GM13977 (cell line): ENCODE data around the gene TBC1D13.
"Not testable (repeated sequence)": the region's sequence is repeated elsewhere in the genome, so short reads cannot be mapped to it uniquely, and the experiment has no call there.

ENCODE experiments used
- DNase-seq: peaks from one replicate; pipeline ENCODE4 v3.0.0; 2012; ENCODE audit warnings: low spot score
- CTCF ChIP-seq: IDR thresholded peaks from 2 replicates; pipeline ENCODE4 v1.5.1; 2012; ENCODE audit warnings: mild to moderate bottlenecking, control low read depth; ENCODE audit not compliant: insufficient read depth; ENCODE audit errors: extremely low read depth, missing control alignments
- in situ Hi-C: fragments of 300-500 bp; cut with MboI; formaldehyde crosslinking; loops from one replicate; pipeline ENCODE4 v1.12.0; 2022; ENCODE audit warnings: low sequenced_read_pairs, low pct_unique_long_range_greater_than_20kb, mixed read lengths, inconsistent platforms; ENCODE audit not compliant: unreplicated experiment

TBC1D13 gene

GRCh38 chr9:128792978-128793686 lies 6.1 kb downstream of the TBC1D13 start:
- TF ChIP-seq CTCF, result no peak
- no peak for DNase-seq
- in situ Hi-C loops, result no loop called here

- in situ Hi-C loops, result not testable (repeated sequence)
These were observed 7.9 kb downstream of the TBC1D13 start for GRCh38 chr9:128794961-128795360.

GRCh38 chr9:128798896-128799295 lies 11.8 kb downstream of the TBC1D13 start:
- no peak for TF ChIP-seq CTCF
- DNase-seq, result no peak
- in situ Hi-C loops, result no loop called here

More at GRCh38 chr9:128794961-128795360, 7.9 kb downstream of the TBC1D13 start:
- not testable (repeated sequence) for DNase-seq

- TF ChIP-seq CTCF, result no peak
- in situ Hi-C loops, result no loop called here
- DNase-seq, result no peak
These were observed 13.0 kb downstream of the TBC1D13 start for GRCh38 chr9:128800061-128800460.

- no peak for TF ChIP-seq CTCF
- in situ Hi-C loops, result no loop called here
- no peak for DNase-seq
These were observed 15.4 kb downstream of the TBC1D13 start for GRCh38 chr9:128802482-128802881.

- in situ Hi-C loops, result no loop called here
- no peak for DNase-seq
- TF ChIP-seq CTCF, result no peak
These were observed 18.6 kb downstream of the TBC1D13 start for GRCh38 chr9:128805661-128806060.

- DNase-seq, result no peak
- no peak for TF ChIP-seq CTCF
- in situ Hi-C loops, result no loop called here
These were observed 20.8 kb downstream of the TBC1D13 start for GRCh38 chr9:128807827-128808226.
